H9 (cell line): ENCODE results near the gene PXYLP1. TPM values are rescaled to one million over a fixed set of nuclear protein-coding genes. Genes with fewer than 3 reads are reported as not detected.

ENCODE experiments used
- DNase-seq: peaks from one replicate; pipeline ENCODE4 v3.0.0-alpha.2; 2017
- H2AFZ ChIP-seq: one replicate; pipeline ENCODE4 v1.6.1; 2013; ENCODE audit warnings: mild to moderate bottlenecking, low read length, control low read depth, moderate library complexity
- H2AK5ac ChIP-seq: 2 replicates; pipeline ENCODE4 v1.6.1; 2013; ENCODE audit warnings: low read length, control low read depth, mixed read lengths; ENCODE audit not compliant: insufficient read length
- H2BK120ac ChIP-seq: one replicate; pipeline ENCODE4 v1.6.1; 2013; ENCODE audit warnings: low read depth, mild to moderate bottlenecking, low read length, control low read depth, inconsistent platforms; ENCODE audit not compliant: poor library complexity, severe bottlenecking
- H2BK12ac ChIP-seq: 2 replicates; pipeline ENCODE4 v1.6.1; 2013; ENCODE audit warnings: low read length, control low read depth, mixed read lengths, low read depth; ENCODE audit not compliant: insufficient read length
- H2BK15ac ChIP-seq: 2 replicates; pipeline ENCODE4 v1.6.1; 2013; ENCODE audit warnings: low read depth, low read length, control low read depth
- H2BK20ac ChIP-seq: one replicate; pipeline ENCODE4 v1.6.1; 2013; ENCODE audit warnings: low read depth, mild to moderate bottlenecking, low read length, control low read depth, inconsistent platforms; ENCODE audit not compliant: poor library complexity, severe bottlenecking
- H2BK5ac ChIP-seq: 2 replicates; pipeline ENCODE4 v1.6.1; 2013; ENCODE audit warnings: low read length, control low read depth, mixed read lengths; ENCODE audit not compliant: insufficient read length
- H3K14ac ChIP-seq: 2 replicates; pipeline ENCODE4 v1.6.1; 2013; ENCODE audit warnings: low read length, control low read depth; ENCODE audit not compliant: insufficient read depth
- H3K18ac ChIP-seq: 2 replicates; pipeline ENCODE4 v1.6.1; 2013; ENCODE audit warnings: low read depth, mild to moderate bottlenecking, mixed read lengths, low read length, control low read depth; ENCODE audit not compliant: insufficient read length
- H3K23ac ChIP-seq: 2 replicates; pipeline ENCODE4 v1.6.1; 2013; ENCODE audit warnings: low read length, control low read depth, mixed read lengths, low read depth; ENCODE audit not compliant: insufficient read length
- H3K23me2 ChIP-seq: 2 replicates; pipeline ENCODE4 v1.6.1; 2013; ENCODE audit warnings: low read depth, mild to moderate bottlenecking, mixed read lengths, low read length, control low read depth; ENCODE audit not compliant: insufficient read length, poor library complexity, severe bottlenecking
- H3K27ac ChIP-seq: 2 replicates; pipeline ENCODE4 v1.5.1; 2013; ENCODE audit warnings: low read length, control low read depth, mixed read lengths, low read depth; ENCODE audit not compliant: insufficient read length
- H3K27me3 ChIP-seq: 2 replicates; pipeline ENCODE4 v1.6.1; 2013; ENCODE audit warnings: low read length, control low read depth, inconsistent platforms; ENCODE audit not compliant: insufficient read depth
- H3K4ac ChIP-seq: 2 replicates; pipeline ENCODE4 v1.6.1; 2013; ENCODE audit warnings: low read depth, mild to moderate bottlenecking, control low read depth, inconsistent platforms, low read length, moderate library complexity
- H3K4me1 ChIP-seq: 2 replicates; pipeline ENCODE4 v1.6.1; 2013; ENCODE audit warnings: low read length, control low read depth, inconsistent platforms; ENCODE audit not compliant: insufficient read depth
- H3K4me2 ChIP-seq: 2 replicates; pipeline ENCODE4 v1.6.1; 2013; ENCODE audit warnings: low read length, control low read depth, mixed read lengths; ENCODE audit not compliant: insufficient read length, insufficient read depth
- H3K56ac ChIP-seq: 2 replicates; pipeline ENCODE4 v1.6.1; 2013; ENCODE audit warnings: low read depth, mild to moderate bottlenecking, mixed read lengths, low read length, control low read depth; ENCODE audit not compliant: insufficient read length
- H3K79me1 ChIP-seq: 2 replicates; pipeline ENCODE4 v1.6.1; 2013; ENCODE audit warnings: low read depth, mild to moderate bottlenecking, moderate library complexity, low read length, control low read depth, inconsistent platforms; ENCODE audit not compliant: insufficient read depth, poor library complexity, severe bottlenecking
- H3K79me2 ChIP-seq: 2 replicates; pipeline ENCODE4 v1.6.1; 2013; ENCODE audit warnings: low read length, control low read depth, inconsistent platforms; ENCODE audit not compliant: insufficient read depth
- H3K9ac ChIP-seq: 2 replicates; pipeline ENCODE4 v1.6.1; 2013; ENCODE audit warnings: low read length, control low read depth, mixed read lengths; ENCODE audit not compliant: insufficient read length; ENCODE audit errors: extremely low read depth
- H3K9me3 ChIP-seq: one replicate; pipeline ENCODE4 v1.6.1; 2013; ENCODE audit warnings: low read depth, low read length, inconsistent platforms; ENCODE audit not compliant: control insufficient read depth
- H3T11ph ChIP-seq: one replicate; pipeline ENCODE4 v1.6.1; 2013; ENCODE audit warnings: mild to moderate bottlenecking, low read length, control low read depth, inconsistent platforms
- H4K20me1 ChIP-seq: one replicate; pipeline ENCODE4 v1.6.1; 2013; ENCODE audit not compliant: control insufficient read depth, insufficient read length, insufficient read depth
- H4K5ac ChIP-seq: 2 replicates; pipeline ENCODE4 v1.6.1; 2013; ENCODE audit warnings: low read depth, mild to moderate bottlenecking, mixed read lengths, low read length, control low read depth; ENCODE audit not compliant: insufficient read length
- H4K8ac ChIP-seq: replicated peaks from 2 replicates; pipeline ENCODE4 v1.6.1; 2013; ENCODE audit warnings: low read length, control low read depth, mixed read lengths, low read depth; ENCODE audit not compliant: insufficient read length
- H4K91ac ChIP-seq: 2 replicates; pipeline ENCODE4 v1.6.1; 2013; ENCODE audit warnings: low read depth, mild to moderate bottlenecking, moderate library complexity, mixed read lengths, low read length, control low read depth; ENCODE audit not compliant: insufficient read length
- H3K27ac Mint-ChIP-seq, 3 experiments: 2 replicates in 2 of 3; 3 replicates in 1 of 3; pipeline ENCODE4 v1.8.0; 2020 to 2021; ENCODE audit warnings: mixed read lengths in 3 of 3, mild to moderate bottlenecking in 1 of 3, moderate library complexity in 1 of 3
- H3K27me3 Mint-ChIP-seq: 2 replicates; pipeline ENCODE4 v1.8.0; 2021; ENCODE audit warnings: low read depth, mild to moderate bottlenecking, moderate library complexity, mixed read lengths
- H3K36me3 Mint-ChIP-seq, 3 experiments: 2 replicates in 2 of 3; 3 replicates in 1 of 3; pipeline ENCODE4 v1.8.0; 2020 to 2021; ENCODE audit warnings: low read depth in 3 of 3, mixed read lengths in 3 of 3; ENCODE audit not compliant: insufficient read depth in 1 of 3
- H3K4me1 Mint-ChIP-seq, 2 experiments: 2 replicates each; pipeline ENCODE4 v1.8.0; 2020; ENCODE audit warnings: mixed read lengths in 2 of 2
- H3K4me3 Mint-ChIP-seq, 2 experiments: 2 replicates in 1 of 2; 3 replicates in 1 of 2; pipeline ENCODE4 v1.8.0; 2020 to 2021; ENCODE audit warnings: mild to moderate bottlenecking in 2 of 2, mixed read lengths in 2 of 2, moderate library complexity in 1 of 2
- H3K9me3 Mint-ChIP-seq, 2 experiments: 2 replicates in 1 of 2; 3 replicates in 1 of 2; pipeline ENCODE4 v1.8.0; 2020; ENCODE audit warnings: mild to moderate bottlenecking in 2 of 2, mixed read lengths in 2 of 2, moderate library complexity in 1 of 2
- CTCF ChIP-seq: fragments of 200-600 bp; sonication (generic); conservative IDR thresholded peaks from 3 replicates; pipeline ENCODE4 v1.8.0; 2021; ENCODE audit warnings: antibody characterized with exemption, mild to moderate bottlenecking
- WGBS: extraction: QIAGEN DNeasy Blood & Tissue Kit; methylation state at CpG from one replicate; pipeline ENCODE4 v1.1.7; 2013; ENCODE audit warnings: missing lambda C conversion rate, low lambda C conversion rate, mixed read lengths; ENCODE audit not compliant: insufficient read length; ENCODE audit errors: extremely low coverage; 5-methylcytosine and 5-hydroxymethylcytosine counted together
- total RNA-seq: library from RNA; stranded (reverse); gene quantifications from 2 replicates; pipeline ENCODE4 v1.2.1, GENCODE V29; 2021

PXYLP1 gene
- total RNA-seq, 1 experiment from 2014 or later, result 17.9 TPM

- no peak for TF ChIP-seq CTCF
- peaks cover 13 to 21% of the 10 kb centered on the region in 2 experiments for H3K9me3 Mint-ChIP-seq
- no CpG with 5 or more reads among the region's 1 CpG for WGBS
- no peak for DNase-seq
- H3K9me3 ChIP-seq, result no peaks in the 10 kb centered on the region
- H4K5ac ChIP-seq, result no peak overlapping the region
- no peak overlapping the region for H3K4me3 Mint-ChIP-seq
- H3K27me3 Mint-ChIP-seq, result no peaks in the 10 kb centered on the region; the same call in 1 of the 2 replicates
- no peak overlapping the region for H3K56ac ChIP-seq
- H2AFZ ChIP-seq, result no peak overlapping the region
- H3K27me3 ChIP-seq, result no peaks in the 10 kb centered on the region
- H3K23ac ChIP-seq, result no peak overlapping the region
- H2BK12ac ChIP-seq, result no peak overlapping the region
- H3K23me2 ChIP-seq, result no peaks in the 10 kb centered on the region
- no peaks in the 10 kb centered on the region for H3K79me2 ChIP-seq
- H3K4me2 ChIP-seq, result no peak overlapping the region
- no peak overlapping the region for H3K4ac ChIP-seq
- no peak overlapping the region for H2BK20ac ChIP-seq
- no peak overlapping the region for H2AK5ac ChIP-seq
- peaks cover 12 to 13% of the 10 kb centered on the region in 2 experiments for H3K4me1 Mint-ChIP-seq
- H3K36me3 Mint-ChIP-seq, result peaks cover 7 to 16% (median 9%) of the 10 kb centered on the region in 3 experiments; a peak in 6 of 7 replicates
- H3K14ac ChIP-seq, result no peak overlapping the region
- H3K9ac ChIP-seq, result no peak overlapping the region
- H3K27ac ChIP-seq, result no peak overlapping the region
- H3K27ac Mint-ChIP-seq, result no peak overlapping the region
- no peak overlapping the region for H2BK15ac ChIP-seq
- no peak overlapping the region for H4K8ac ChIP-seq
- H3K4me1 ChIP-seq, result no peaks in the 10 kb centered on the region; the same call in 1 of the 2 replicates
- no peak overlapping the region for H3T11ph ChIP-seq
- no peaks in the 10 kb centered on the region for H3K79me1 ChIP-seq
- H4K91ac ChIP-seq, result no peak overlapping the region
- no peak overlapping the region for H2BK5ac ChIP-seq
- H3K18ac ChIP-seq, result no peak overlapping the region
- H4K20me1 ChIP-seq, result no peaks in the 10 kb centered on the region
- H2BK120ac ChIP-seq, result no peak overlapping the region
Measured at GRCh38 chr3:141316851-141317250, 85.2 kb downstream of the PXYLP1 start.
